Stimulated activated CD8-positive, alpha-beta memory T cell treated with anti-CD3 and anti-CD28 coated beads, Interleukin-7, amount 100 ng/mL, for 1 hour (primary cell): ENCODE data around the gene P4HA2.

Source experiments
- DNase-seq, 2 donors: peaks; one replicate each; pipeline ENCODE4 v3.0.0-alpha.2; 2020; ENCODE audit warnings: low read depth in 2 of 2

P4HA2 gene

DNA sequence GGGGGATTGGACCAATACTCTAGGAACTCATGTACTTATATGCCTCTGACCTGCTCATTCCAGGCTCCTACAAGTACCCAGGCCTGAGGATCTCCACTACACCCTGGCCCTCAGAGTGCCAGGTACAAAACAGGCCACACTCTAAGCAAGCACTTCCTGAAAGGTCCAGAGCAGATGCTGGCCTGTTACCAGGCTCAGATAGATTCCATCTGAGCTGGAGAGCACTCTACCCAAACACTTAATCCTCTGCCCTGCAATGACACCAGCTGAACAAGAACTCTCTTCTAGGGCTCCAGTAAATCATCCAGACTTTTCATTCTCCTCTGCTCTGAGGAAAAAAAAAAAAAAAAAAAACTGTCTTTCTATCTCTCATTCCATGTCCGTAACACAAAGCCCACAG lies 2.9 kb downstream of the P4HA2 start:
- DNase-seq = no peak

DNA sequence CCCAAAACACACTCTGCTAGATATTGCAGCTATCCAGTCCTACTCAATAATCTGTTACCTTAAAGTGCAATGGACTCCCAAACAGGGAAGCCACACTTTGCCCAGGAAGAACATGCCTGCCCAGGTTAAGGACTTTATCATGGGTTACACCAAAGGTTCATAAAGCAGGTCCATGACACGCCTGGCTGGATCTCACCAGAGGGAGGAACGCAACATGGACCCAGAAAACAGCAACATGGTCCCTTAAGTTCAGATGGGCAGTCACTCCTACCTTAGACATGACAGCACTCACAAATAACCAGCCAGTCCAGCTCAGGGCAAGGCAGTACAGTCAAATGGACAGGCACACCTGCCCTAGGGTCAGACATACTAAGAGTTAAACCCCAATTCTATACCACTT lies 3.8 kb downstream of the P4HA2 start:
- DNase-seq = no peak

DNA sequence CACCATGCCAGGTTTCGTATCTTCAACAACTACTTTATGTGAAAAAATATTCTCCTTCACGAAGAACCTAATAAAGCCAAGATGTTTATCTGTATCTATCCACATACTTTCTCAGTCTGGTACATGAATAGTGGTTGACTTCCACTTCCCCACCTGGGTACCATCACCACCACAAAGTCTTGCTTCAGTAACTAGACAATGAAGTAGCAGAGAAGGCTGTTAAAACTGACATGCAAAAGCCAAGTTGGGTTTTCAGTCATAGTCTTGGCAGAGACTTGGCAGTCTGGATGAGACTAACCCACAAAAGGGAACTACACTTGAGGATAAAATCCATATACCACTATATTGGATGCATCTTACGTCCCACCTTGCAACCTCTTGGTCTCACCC lies 5.0 kb downstream of the P4HA2 start:
- DNase-seq = no peak

DNA sequence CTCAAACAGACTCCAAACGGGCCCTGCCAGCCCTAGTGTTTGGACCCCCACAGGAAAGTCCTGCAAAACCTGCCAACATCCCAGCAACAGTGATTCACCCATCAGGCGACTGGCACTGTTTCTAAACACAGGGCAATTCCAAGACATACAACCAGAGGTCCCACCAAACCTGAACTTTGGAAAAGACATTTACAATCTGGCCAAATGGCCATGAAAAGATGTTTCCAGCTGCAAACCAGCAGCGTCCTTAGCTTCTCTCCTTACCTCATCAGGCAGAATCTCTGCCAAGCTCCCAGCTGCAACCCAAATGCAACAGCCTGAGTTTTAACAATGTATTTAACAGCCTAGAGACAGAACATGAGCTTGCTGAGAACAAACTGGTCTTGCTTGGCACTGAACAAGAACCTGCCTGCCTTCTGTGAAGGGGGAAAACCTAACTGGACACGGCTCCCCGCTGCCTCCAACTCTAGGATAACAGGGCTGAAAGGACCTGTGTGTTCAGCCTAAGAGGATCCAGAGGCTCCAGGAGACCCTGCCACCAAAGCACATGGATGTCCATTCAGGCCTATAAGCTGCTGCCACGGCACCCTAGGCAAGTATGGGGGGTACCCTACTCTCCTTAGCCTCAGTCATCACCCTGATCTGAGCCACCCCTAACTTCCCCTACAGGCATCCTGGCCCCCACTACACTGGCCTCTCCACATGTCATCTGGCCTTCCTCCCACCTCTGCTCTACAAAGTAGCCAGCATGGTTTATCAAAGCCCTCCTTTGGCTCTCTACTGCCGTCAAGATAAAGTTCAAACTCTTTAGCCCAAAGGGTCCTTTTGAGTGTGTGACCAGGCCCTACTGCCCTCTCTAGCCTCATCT lies 5.6 kb downstream of the P4HA2 start:
- DNase-seq = no peak

DNA sequence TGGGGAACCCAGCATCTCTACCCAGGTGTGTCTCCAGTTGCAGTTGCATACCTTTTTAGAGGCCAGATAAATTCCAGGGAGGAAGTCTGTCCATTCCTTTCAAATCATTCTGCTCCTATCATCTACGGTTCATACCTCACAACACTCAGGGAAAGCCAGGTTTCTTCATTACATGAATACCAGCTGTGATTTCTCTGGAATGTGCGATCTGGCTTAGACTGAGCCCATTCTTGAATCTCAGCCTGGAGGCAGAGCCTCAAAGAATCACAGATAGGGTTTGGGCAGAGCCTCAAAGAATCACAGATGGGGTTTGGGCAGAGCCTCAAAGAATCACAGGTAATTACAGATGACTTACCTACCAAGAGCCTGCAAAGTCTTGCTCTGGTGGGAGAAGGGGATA lies 7.2 kb downstream of the P4HA2 start:
- no peak for DNase-seq

DNA sequence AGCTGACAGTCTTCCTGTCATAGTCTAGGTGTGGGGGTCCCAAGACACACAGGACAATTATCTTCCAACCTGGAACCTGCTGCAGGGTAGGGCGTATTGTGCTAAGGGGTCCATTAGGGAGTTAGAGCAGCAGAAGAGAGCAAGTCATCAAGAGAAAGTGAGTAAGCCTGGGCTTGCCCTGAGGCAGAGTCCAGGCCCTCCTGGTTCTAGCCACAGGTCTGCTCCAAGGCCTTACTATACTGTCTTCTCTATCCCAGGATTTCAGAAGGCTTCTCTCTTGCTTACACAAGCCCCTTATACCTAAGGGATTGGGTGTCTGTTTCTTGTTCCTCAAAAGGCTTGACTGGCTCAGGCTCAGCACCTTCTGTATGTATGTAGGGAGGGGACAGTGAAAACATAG lies 7.7 kb downstream of the P4HA2 start:
- DNase-seq = no peak

DNA sequence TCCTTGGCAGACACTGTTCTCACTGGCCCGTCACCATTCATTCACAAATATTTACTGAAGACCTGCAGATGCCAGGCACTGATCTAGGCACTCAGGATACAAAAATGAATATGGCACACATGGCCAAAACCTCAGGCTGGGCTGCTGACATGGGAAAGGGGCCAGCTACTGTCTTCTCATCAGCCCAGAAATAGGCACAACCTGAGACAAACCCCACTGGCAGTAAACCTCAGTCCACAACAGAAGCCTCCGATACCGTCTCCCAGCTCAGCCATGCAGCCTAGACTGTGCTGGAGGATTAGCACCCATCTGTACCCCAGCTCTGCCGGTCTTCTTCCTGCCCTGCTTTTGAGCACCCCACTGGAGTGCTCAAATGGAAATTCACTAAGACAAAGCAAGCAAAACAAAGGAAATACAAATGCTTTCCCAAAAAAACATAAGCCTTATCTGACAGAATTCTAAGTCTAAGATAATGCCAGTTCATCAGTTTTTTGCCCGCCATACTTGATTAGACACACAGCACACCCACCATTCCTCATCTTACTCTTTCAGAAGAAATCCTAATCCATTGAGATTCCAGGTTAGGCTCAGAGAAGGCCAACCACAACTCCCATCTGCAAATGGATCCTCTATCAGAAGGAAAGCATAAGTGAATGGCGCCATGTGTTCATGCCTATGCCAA lies 8.2 kb downstream of the P4HA2 start:
- no peak for DNase-seq

DNA sequence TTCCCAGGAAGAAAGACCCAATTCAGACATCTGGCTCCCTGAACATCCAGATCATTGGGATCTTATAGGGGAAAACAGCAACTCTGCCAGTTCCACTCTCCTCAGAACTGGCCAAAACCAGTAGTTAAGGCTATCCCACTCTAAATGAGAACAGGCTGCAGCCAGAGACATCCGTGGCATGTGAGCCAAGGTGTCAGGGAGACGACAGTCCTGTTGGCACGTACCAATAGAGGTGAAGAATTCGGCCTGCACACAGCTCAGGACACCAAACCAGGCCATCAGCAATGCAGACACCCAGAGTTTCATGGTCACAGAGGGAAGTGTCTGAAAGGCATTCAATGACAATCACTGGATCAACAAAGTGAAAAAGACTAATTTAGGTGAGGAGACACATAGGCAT lies 9.3 kb downstream of the P4HA2 start:
- DNase-seq = no peak

DNA sequence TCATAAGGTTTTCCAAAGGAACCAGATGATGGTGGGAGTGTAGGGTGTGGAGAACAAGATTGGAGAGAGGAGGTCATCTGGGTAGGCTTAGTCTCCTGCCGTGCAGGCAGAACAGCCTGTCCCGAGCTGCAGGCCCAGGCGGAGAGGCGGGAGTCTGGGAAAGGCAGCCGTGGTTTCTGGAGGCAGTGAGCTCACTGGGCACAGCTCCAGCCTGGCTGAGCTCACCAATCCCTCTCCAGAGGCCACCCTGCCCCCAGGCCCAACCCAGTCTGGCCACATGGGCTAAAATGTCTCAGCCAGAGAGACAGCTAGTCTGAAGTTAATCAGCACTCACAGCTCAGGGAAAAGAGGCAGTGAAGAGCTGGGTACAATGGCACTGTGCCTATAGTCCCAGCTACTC lies 12.3 kb downstream of the P4HA2 start:
- DNase-seq = no peak

DNA sequence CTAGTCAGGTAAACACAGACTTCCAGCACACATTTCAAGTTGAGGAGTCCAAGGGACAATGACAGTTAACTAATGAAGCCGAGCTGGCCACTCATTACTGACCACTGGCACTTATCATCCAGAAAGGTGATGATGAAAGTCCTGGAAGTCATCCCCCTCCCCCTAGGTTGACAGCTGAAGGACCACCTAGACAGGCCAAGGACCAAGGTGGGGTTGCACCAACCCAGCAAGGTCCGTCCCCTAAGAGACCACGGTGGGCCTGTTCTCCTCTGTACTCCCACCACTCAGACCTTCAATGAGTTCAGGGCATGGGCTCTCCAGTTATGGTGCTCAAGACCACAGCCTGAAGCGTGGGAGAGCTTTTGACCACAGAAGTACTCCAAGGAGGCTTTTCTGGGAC lies 13.2 kb downstream of the P4HA2 start:
- DNase-seq = no peak

DNA sequence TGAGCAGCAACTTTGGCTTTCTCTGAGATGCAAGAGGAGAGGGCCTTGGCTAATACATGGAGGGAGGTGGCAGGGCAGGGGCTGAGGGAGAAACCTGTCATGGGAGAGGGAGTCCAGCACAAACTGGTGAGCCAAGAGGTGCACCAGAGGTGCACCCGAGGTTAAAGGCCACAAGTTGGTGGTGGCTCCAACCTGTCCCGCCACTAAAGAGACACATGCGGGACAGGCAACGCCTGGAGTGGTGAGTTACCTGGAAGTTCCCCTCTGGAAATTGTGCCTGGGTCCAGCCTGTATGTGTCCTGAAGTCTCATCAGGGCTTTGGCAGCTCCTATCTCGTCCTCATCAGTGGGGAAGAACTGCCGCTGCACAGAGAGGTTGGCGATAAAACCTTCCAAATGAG lies 14.0 kb downstream of the P4HA2 start:
- DNase-seq = no peak

DNA sequence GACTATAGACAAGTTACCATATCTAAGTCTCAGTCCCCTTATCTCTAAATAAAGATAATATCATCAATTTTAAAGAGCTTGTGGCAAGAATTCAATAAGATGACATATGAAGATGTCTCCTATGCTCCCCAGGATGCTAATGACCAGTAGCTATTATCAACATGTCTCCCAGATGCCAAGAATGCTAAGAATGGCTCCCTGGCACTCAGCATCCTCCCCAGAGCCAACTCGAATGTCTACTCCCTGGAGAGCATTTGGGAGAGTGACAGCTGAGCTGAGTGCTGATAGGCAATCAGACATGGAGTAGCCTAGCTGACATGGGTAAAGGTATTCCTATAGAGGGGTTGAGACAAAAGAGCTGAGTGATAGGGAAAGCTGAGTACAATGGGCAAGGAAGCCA lies 15.9 kb downstream of the P4HA2 start:
- DNase-seq = no peak

DNA sequence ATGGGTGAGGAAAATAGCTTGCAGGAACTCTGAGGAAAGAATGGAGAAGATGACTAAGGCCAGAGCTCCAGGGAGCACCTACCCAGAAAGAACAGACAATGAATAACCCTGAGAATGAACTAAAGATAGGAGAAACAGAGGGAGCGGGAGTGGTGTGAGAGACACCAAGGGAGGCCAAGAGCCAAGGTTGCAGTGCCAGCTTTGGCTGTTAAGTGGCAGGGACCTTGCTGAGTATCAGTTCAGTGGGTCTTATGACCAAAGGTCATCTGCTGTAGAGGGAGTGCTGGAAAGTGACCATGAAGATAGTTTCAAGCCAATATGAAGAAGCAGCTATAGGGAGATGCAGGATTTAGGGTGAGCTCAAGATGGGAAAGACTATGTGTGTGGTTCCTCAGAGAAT lies 16.7 kb downstream of the P4HA2 start:
- no peak for DNase-seq

DNA sequence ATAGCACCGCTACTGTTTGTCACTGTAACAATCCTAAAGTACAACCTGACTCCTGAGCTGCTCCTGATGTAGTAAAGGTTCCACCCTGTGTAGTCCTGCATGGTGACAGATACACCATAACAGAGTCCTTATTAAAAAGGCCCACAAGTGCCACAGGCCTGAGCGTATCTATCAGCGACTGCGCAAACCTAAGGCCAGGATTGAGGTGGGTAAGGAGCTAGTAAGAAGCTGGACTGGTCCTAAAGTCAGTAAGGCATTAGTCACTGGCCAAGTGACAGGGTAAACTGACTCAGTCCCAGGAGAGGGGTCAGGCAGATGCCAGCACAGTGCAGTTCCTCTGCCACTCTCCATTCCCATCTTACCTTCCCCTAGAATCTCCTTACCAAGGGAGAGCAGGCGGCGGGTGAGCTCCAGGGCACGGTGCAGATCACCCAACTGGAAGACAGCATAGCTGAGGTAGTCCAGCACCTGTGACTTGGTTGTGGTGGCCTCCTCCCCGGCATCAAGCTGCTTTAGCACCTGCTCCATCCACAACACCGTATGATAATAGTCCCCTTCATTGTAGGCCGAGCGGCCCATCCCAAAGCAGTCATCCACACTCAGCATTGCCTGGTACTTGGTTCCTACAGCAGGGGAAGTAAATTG lies 17.6 kb downstream of the P4HA2 start:
- no peak for DNase-seq

DNA sequence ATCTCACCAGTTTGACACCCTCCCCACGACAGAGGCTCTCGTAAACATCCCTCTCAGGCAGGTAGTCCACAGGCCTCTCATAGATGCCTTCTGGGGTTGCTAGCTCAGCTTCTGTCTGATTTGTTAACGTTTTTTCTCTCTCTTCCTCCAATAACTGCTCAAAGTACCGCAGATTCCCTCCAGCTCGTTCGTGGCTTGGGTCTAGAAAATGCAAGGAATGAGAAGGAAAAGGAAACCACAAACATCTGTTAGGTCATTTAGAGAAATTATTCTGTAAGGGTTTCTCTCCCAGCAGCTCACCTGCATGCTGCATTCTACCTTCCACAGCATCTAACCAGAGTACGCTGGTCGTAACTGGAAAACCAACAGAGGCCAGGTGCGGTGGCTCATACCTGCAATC lies 18.5 kb downstream of the P4HA2 start:
- DNase-seq = no peak

DNA sequence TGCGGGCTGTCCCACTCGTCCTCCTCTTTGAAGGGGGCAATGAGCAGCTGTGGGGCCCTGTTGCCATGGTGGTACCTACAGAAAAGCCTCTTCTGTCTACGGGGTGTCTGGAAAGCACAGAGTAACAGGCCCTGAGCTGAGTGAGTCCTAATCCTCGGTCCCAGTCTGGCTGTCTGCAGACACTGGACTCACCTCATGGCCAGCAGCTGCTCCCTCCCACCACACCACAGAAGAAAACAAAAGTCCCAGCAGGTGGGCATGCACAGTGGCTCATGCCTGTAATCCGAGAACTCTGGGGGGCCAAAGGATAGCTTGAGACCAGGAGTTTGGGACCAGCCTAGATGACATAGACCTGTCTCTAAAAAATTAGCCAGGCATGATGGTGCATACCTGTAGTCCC lies 19.9 kb downstream of the P4HA2 start:
- DNase-seq = no peak

DNA sequence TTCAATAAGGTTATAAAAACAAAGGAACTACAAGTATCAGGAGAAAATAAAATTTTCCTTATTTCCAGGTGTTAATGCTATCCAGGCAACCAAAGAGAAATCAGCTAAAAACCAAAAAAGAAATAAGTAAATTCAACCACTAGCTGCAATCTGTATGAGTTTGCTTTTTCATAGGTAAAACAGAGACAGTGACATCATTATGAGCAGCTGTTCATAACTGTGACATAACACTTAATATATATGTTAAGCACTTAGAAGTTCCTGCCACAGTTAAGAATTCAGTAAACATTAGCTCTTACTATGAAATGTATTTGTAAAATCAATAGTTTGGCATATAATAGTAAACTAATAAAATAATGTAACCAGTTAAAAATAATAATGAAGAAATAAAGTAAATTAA lies 20.9 kb downstream of the P4HA2 start:
- DNase-seq = no peak

DNA sequence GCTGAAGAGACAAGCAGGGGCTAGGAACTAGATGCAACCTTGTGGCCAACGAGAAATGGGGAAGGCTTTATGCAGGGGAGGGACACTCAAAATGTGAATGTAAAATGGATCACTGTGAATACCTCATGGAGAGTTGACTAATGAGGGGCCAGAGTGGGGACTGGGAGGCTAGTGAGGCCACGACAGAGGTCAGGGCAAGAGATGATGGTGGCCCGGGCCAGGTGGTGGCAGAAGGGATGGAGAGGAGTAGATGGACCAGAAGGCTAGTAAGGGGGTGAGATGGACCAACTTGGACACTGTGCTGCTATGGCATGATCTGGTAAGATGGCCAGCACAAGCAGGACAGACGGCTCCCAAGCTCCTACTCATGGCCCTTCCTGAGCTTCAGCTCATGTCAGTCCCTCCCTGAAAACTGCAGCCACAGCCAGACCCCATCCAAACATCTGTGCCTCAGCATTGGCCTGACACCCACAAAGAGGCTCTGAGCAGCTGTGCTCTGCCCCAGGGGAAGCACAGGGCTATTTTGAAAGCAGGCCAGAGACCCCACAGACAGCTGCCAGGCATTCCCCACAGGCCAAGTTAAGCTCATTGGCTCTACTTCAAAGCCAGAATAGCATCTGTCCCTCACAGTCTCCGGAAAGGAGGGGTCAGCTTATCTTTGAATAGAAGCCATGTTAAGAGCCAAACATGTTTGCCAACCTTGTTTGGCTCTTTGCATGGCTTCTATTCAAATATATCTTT lies 22.1 kb downstream of the P4HA2 start:
- no peak for DNase-seq

DNA sequence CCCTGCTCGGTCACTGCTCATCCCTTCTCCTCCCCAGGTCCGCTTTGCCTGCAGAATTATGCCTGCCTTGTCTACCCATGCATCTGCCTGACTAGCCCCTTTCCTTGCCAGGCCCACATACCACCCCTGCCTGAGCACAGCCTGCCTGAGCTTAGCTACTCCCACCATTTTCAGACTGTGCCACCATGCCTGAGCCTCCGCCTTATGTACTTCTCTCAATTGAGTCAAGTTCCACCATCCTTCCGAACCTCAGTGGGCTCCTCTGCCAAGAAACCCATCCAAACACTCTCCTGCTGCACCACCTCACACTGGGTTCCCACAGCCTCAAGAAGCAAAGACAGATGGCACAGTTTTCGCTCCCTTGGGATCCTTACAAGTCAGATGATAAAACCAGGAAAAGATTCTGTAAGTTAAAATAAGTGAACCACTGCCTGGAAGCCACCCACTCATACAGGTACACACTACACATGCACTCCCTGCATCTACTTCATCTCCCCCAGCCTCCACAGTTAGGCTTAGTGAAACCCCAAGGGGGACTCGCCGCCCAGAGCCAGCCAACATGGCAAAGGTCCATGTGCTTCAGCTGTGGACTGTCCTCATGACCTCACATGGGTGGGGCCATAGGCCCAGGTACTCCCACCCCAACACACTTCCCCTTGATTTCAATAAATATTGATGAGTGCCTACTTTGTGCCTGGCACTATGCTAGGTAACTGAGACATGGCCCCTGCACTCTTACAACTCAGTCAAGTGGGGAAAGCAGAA lies 23.1 kb downstream of the P4HA2 start:
- DNase-seq = no peak

DNA sequence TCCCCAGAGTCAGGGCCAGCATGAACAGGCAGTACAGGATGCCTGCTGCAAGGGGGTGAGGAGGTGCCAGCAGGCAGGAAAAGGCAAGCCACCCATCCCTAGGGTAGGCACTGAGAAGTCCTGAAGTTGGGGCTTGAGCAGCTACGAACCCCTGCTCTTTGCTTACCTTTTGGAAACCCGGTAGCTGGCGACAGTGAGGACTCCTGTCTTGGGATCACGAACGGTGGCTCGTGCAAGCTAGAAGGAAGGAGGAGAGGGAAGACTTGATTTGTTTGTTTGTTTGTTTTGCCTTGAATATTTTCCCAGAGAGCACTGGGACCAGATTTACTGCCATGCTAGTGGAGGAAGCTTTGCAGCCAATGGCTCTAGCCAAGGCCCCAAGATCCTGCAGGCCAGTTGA lies 23.7 kb downstream of the P4HA2 start:
- no peak for DNase-seq

DNA sequence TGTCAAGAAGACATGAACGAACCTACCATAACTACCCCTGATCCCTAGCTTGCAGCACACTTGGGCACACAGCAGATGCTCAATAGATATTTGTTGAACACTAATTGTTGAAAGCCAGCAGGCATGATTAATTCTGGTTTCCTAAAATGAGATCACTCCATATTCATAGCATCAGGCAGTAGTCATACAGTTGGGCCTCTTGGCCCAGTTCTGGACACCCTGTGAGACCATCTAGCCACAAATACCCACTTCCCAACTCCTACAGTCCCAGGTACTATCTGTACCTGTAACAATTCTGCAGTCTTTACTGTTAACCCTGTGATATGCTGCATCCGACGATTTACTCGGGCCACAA lies 24.2 kb downstream of the P4HA2 start:
- no peak for DNase-seq
